ENCODE measurements around the gene TBPL1.
"Not testable (repeated sequence)": the region's sequence is repeated elsewhere in the genome, so short reads cannot be mapped to it uniquely, and the experiment has no call there.

Gene TBPL1
- total RNA-seq = 6.5 to 13.7 (median 8.2) reads per million in 17 experiments

DNA sequence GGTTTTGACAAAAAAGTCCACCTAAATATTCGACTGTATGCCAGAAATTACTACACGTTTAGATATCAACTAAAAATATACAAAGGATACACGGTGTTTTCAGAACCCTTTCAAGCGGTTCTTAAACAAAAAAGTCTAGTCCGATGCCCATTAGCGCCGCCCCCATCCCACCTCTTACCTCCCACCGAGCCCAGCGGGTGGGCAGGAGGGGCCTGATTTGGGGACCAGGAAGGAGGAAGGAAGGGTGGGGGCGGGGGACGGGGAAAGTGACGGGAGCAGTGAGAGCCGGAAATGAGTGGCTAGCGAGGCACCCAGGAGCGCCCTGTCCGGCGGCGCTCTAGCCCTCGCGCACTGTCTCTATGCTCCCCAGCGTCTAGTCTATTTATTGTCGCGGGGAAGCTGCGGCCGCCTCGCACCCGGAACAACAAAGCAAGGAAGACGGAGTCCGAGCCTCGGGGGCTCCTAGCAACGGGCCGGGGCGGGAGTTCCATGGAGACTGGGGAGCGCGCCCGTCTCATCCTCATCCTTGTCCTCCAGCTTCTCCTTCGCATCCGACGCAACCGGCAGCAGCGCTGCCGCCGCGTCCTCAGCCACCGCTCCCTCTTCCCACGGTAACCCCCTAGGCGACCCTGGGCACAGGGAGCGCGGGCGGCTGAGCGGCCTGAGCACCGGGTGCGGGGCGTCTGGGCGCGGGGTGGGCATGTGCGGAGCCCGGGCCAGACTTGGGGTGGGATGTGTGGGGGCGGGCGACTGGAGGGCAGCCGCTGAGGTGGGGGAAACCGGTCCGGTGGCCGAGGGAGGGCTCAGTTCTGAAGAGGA, at the start of gene TBPL1:
TBPL1 (plus strand) TSS at position 410 of the 819 bp plus-strand sequence. CDS start 26,902 bp downstream, outside the sequence.
- peak; percentile 93 to 97 (median 95) for DNase-seq

GRCh38 chr6:133903855-133904254, 49.2 kb upstream of the TBPL1 start:
- no peak for DNase-seq

- DNase-seq = peak; percentile 46 to 66 (median 60)
These were observed 47.0 kb upstream of the TBPL1 start for GRCh38 chr6:133906050-133906449.

GRCh38 chr6:133916650-133917151, 36.3 kb upstream of the TBPL1 start:
- DNase-seq = peak; percentile 79 to 91 (median 86)

GRCh38 chr6:133917781-133918180, 35.2 kb upstream of the TBPL1 start:
- DNase-seq = no peak

DNA sequence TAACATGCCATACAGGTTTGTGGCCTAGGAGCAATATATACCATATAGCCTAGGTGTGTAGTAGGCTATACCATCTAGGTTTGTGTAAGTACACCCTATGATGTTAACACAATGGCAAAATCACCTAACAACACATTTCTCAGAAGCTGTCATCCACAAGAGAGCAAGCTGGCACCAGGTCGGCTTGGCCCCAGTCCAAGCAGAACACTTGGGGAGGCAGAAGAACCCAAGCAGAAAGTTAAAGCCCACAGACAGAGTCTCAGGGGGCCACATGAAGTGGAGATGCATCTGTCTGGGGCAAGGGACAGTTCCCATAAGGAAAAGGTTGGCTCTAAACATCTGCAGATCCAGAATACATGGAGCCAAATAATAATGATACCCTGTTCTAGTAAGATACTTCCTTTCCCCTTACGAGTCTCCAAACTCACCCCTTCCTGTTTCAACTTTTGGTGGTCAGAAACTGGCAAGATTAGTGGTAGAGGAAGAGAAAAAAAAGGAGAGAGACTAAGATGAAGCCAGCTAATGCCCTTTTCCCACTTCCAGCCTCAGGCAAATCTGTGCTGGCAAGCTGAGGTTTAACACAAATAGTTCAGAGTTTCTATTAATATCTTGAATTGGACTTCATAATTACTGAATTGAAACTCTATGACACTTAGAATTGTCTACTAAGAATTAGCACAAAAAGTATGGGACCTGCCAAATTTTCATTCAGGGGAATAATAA, 34.7 kb upstream of the TBPL1 start:
- DNase-seq = no peak

DNA sequence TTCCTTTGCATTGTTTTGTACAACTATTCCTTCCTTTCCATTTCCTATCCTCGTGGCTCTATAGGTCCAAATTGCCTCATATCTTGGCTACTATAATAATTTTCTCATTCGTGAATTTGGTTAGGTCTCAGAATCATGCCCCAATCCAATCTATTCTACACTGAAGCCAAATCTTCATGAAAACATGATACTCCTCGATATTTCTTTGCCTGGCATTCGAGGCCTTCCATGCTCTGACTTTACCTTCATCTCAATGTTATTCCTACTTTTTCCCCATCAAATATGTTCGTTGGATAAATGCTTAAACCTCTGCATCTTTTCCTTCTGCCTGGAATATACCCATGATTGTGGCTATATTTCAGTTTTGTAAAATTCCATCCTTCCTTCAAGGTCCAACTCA, 33.7 kb upstream of the TBPL1 start:
- DNase-seq = no peak

DNA sequence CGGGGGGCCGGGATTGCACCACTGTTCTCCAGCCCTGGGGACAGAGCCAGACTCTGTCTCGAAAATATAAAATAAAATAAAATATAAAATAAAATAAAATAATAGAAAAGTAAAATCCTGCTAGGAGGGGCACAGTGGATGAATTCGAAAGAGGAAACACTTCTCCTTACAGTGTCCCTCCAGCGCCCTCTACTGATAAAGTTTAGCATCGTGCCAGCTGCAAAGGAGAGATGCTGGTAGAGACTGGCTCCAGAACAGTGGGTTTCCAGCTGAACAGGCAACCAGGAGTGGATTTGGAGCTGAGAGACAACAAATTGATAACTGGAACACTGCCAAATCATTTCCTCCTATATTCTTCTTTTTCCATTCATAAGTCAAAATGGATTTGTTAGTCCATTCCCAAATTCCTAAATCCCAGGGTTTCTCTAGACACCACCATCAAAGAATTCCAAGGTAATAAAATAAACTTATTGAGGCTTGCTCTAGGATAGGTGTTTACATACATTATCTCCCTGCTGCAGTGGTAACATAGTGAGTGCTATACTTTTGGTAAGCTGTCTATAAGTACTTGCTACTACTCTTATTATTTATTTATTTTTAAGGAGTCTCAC, 31.7 kb upstream of the TBPL1 start:
- peak; percentile 86 to 91 (median 88) for DNase-seq

GRCh38 chr6:133923938-133924593, 29.0 kb upstream of the TBPL1 start:
- peak; percentile 69 to 79 (median 76) for DNase-seq

GRCh38 chr6:133931221-133931620, 21.8 kb upstream of the TBPL1 start:
- not testable (repeated sequence) for DNase-seq

- DNase-seq = not testable (repeated sequence)
These were observed 16.7 kb upstream of the TBPL1 start for GRCh38 chr6:133936352-133936751.

- DNase-seq = no peak
These were observed 15.1 kb upstream of the TBPL1 start for GRCh38 chr6:133937909-133938308.

GRCh38 chr6:133938533-133938932, 14.5 kb upstream of the TBPL1 start:
- DNase-seq = no peak

DNA sequence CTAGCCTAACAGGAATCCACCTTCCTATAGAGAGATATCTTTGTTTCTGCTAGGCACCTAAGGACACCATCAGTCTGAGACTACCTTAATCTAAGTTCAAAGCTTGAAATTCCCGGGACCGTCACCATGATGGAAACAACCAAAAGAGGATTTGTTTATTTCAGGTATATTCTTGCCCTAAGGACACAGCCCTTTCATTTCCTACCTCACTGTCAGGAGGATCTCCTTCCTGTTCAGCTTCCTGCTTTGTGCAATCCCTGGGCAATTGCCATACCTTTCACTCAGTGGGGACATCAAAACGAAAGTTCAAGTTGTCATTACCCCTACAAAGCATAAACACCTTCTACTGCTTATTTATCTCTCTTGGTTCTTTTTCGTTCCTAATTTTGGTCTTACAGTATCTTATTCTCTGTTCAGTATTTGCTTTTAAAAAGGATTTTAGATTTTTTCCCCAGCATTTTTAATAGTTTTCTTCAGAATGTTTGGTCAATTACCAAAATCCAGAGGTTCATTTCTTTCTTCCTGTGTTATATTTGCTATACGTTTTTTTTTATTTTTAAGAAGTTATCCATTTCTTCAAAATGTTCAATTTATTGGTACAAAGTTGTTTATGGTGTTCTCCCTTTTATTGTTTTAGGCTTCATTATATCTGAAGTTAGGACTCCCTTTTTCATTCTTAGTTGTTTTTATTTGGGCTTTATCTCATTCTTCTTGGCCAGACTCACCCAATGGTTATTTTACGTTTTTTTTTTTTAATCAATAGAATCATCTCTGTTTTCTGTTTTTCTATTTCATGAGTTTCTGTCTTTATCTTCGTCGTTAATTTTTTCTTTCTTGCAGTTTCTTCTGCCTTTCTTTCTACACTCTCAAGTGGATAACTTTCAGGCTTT, 13.0 kb upstream of the TBPL1 start:
- DNase-seq = no peak

- DNase-seq = no peak
These were observed 7.9 kb upstream of the TBPL1 start for GRCh38 chr6:133945158-133945557.

DNA sequence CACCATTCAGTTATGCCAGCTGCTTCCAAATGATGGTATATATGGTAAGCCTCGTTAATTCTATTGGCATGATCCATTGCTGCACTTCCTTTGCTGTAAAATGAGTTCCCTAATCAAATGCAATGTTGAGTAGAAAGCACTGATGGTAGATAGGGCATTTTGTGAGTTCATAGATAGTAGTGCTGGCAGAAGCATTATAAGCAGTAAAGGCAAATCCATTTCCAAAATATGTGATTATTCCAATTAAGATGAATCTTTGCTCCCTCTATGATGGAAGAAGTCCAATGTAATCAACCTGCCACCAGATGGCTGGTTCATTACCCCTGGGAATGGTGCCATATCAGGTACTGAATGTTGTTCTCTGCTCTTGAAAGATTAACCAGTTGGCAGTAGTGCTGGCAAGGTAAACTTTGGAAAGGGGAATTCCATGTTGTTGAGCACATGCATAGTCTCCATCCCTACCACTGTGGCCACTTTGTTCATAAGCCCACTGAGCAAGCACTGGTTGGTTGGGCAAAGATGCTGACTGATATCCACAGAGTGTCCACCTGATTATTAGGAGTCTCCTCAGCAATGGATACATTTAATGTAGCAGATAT, 5.6 kb upstream of the TBPL1 start:
- DNase-seq = no peak

DNA sequence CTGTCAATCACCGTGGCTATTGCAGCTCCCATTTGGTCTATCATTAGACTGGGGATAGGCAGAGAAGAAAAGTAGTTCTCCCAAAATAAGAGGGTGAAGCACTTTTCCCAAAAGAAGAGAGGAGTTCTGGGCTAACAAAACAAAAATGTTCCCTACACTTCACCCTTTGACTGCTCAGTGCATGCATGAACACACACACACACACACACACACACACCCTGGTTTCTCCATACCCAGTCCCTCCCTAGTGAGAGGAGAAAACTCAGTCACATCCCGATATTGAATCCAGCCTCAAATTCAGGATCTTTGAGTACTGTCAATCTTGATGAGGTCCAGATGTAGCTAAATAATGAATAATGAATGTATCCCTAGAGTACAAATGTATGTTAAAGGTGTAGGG, 4.6 kb upstream of the TBPL1 start:
- no peak for DNase-seq

- no peak for DNase-seq
These were observed 1.8 kb upstream of the TBPL1 start for GRCh38 chr6:133951227-133951626.

DNA sequence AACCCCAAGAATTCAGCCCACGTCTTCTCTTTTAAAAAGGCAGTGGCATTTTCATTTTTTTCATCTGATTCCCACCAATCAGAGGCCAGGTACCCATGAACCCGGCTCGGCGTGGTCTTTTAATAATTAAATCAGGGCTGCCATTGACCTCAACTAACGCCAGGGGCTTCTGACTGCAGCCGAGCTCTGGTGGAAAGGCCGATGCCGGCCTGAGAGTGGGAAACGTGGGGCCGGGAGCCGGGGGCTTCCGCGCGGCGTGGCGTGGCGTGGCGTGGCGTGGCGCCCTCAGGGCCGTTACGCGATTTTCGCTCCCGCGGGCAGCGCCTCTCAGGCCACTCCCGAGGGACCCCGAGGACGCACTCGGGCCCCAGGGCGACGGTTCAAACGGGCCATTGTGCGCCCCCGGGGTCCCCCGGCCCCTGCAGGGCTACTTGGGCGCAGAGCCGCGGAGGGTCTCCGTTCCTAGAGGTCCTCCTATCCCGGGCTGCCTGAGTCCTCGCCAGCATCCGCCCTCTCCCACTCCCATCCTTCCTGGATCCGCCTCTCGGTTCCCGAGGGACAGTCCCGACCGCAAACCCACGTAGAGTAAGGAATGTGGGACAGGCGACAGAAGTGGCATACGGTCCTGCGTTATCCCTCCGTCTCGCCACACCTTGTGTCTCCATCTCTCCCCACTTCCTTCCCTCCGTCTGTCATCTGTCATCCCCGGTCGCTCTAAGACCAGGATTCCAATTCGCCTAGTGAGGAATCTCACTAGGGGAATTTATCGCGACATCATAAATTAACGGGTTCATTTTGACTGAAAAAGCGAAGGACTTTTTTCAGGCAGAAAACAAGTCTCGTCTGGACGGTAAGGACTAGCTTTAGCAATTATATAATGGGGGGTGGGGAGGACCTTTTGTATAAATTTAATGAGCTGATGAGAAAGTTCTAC, 876 bp upstream of the TBPL1 start:
- peak; percentile 44 to 65 (median 62) for DNase-seq

Data from suppressor macrophage (primary cell).